Mammary epithelial cell (primary cell): ENCODE measurements around the gene MAD1L1.
"Not testable (repeated sequence)": the region's sequence is repeated elsewhere in the genome, so short reads cannot be mapped to it uniquely, and the experiment has no call there.

Source experiments
- CTCF ChIP-seq, 2 donors: IDR thresholded peaks in 1 of 2; conservative IDR thresholded peaks in 1 of 2; 2 replicates each; pipeline ENCODE4 v1.5.1; 2011 to 2012; ENCODE audit warnings: inconsistent platforms in 2 of 2, low read length in 2 of 2, mild to moderate bottlenecking in 2 of 2, control low read depth in 1 of 2, low read depth in 1 of 2; ENCODE audit not compliant: insufficient read depth in 1 of 2; ENCODE audit errors: extremely low read depth in 1 of 2
- EZH2 ChIP-seq: IDR thresholded peaks from 2 replicates; pipeline ENCODE4 v1.6.1; 2012; ENCODE audit warnings: low read length, inconsistent platforms, borderline replicate concordance

DNA sequence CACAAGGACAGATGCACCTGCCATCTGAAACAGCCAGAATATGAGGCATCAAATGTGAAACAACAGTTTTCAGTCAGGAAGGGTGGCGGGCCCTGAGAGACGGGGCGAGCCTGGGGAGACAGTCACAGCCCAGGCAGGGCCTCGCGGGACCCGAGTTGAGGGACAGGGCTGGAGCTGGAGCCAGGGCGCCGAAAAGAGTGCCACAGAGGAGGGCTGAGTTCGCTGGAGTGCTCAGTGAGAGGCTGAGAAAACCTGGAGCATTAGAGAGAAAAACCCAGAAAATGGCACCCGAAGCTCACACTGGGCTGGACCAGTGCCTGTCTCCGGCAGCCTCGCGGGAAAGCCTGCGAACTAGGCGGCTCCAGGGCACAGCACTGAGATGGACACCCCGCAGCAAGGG is 404.6 kb downstream of the MAD1L1 start:
- TF ChIP-seq CTCF (conservative IDR thresholded peaks at IDR 0.05 in 1 of 2, IDR thresholded peaks at IDR 0.05 in 1 of 2; ENCODE audit: extremely low read depth in 1 of 2, insufficient read depth in 1 of 2, low read depth in 1 of 2, low read length in 2 of 2); EZH2: not testable (repeated sequence)
